Neutrophil (primary cell): ENCODE data around the gene WDR5.

Experiments used
- H3K27ac ChIP-seq: fragments of 200-600 bp; sonication (generic); 2 replicates; pipeline ENCODE4 v1.5.1; 2016; ENCODE audit warnings: mild to moderate bottlenecking, moderate library complexity
- H3K27me3 ChIP-seq: fragments of 200-600 bp; sonication (generic); 2 replicates; pipeline ENCODE4 v1.6.0; 2016; ENCODE audit warnings: mild to moderate bottlenecking
- H3K36me3 ChIP-seq: fragments of 200-600 bp; sonication (generic); 2 replicates; pipeline ENCODE4 v1.5.1; 2017
- H3K4me1 ChIP-seq, 2 experiments: fragments of 200-600 bp in 1 of 2; sonication (generic) in 1 of 2; 1 replicate in 1 of 2; 2 replicates in 1 of 2; pipeline versions ENCODE4 v1.5.1 to v1.6.1; 2013 to 2016; ENCODE audit warnings: low read depth in 1 of 2, low read length in 1 of 2, mild to moderate bottlenecking in 1 of 2, moderate library complexity in 1 of 2; ENCODE audit not compliant: control insufficient read depth in 1 of 2, insufficient read depth in 1 of 2
- H3K4me3 ChIP-seq, 2 experiments: fragments of 200-600 bp in 1 of 2; sonication (generic) in 1 of 2; 1 replicate in 1 of 2; 2 replicates in 1 of 2; pipeline ENCODE4 v1.5.1; 2013 to 2016; ENCODE audit warnings: low read depth in 1 of 2, low read length in 1 of 2, mild to moderate bottlenecking in 1 of 2, moderate library complexity in 1 of 2
- H3K9me3 ChIP-seq: fragments of 200-600 bp; sonication (generic); 2 replicates; pipeline ENCODE4 v1.5.1; 2016
- TF ChIP-seq, protein P1 (sequence below): fragments of 200-600 bp; sonication (generic); IDR thresholded peaks from 2 replicates; pipeline ENCODE4 v1.5.1; 2016; ENCODE audit warnings: antibody characterized with exemption

WDR5 gene

GRCh38 chr9:134172198-134173126, 36.6 kb downstream of the WDR5 start:
- H3K4me1 ChIP-seq, result peaks cover 26 to 35% of the 10 kb centered on the region in 2 experiments
- H3K36me3 ChIP-seq, result no peaks in the 10 kb centered on the region
- peaks cover 6% of the 10 kb centered on the region for H3K27me3 ChIP-seq
- H3K9me3 ChIP-seq, result no peaks in the 10 kb centered on the region
- H3K27ac ChIP-seq, result no peak overlapping the region
- TF ChIP-seq, protein P1, sequence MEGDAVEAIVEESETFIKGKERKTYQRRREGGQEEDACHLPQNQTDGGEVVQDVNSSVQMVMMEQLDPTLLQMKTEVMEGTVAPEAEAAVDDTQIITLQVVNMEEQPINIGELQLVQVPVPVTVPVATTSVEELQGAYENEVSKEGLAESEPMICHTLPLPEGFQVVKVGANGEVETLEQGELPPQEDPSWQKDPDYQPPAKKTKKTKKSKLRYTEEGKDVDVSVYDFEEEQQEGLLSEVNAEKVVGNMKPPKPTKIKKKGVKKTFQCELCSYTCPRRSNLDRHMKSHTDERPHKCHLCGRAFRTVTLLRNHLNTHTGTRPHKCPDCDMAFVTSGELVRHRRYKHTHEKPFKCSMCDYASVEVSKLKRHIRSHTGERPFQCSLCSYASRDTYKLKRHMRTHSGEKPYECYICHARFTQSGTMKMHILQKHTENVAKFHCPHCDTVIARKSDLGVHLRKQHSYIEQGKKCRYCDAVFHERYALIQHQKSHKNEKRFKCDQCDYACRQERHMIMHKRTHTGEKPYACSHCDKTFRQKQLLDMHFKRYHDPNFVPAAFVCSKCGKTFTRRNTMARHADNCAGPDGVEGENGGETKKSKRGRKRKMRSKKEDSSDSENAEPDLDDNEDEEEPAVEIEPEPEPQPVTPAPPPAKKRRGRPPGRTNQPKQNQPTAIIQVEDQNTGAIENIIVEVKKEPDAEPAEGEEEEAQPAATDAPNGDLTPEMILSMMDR, result no peak
- no peak overlapping the region for H3K4me3 ChIP-seq

DNA sequence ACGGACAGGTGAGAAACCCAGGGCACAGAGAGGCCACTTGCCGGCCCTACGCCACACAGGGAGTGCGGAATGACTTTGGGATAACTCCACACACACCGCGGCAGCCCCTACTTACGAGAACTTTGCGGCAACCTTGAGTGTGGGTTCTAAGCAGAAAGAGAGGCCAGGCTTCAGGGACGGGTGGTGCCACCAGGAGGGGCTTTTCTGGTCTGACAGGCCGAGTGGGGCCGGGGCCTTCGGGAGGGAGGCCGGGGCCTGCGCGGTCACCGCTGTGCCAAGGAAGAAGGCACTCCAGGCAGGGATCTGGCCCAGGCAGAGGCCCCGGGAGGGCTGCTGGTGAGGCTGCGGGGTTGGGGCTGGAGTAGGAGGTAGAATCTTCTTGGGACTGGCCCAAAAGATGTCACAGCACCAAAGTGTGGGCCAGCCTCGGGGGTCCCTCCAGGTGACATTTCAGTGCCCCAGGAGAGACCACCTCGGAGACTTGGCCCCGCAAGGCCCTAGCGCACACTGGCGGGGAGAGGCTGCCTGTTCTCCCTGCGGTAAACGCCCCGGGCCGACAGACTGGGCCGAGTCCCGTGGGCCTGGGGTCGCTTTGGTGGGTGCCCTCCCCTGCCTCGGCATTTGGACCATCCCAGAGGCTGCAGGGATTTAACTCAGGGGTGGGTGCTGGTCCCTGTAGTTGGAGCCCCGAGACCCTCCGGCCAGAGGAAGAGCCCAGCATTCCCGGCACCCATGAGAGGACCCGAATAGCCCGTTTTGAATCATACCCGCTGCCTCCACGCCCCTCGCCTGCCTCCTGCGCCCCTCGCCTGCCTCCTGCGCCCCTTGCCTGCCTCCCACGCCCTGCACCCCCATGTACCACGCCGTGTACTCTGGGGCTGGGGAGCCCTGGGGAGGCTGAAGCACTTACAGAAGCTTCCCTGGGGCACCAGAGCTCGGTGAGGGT, 37.5 kb downstream of the WDR5 start:
- H3K9me3 ChIP-seq, result no peaks in the 10 kb centered on the region
- H3K4me3 ChIP-seq, result no peak overlapping the region
- H3K27me3 ChIP-seq, result peaks cover 16% of the 10 kb centered on the region
- peaks cover 26 to 35% of the 10 kb centered on the region in 2 experiments for H3K4me1 ChIP-seq
- no peaks in the 10 kb centered on the region for H3K36me3 ChIP-seq
- peak overlapping the region; percentile 68 for H3K27ac ChIP-seq
- TF ChIP-seq, protein P1, result no peak

GRCh38 chr9:134174073-134174449, 38.2 kb downstream of the WDR5 start:
- no peaks in the 10 kb centered on the region for H3K36me3 ChIP-seq
- no peak overlapping the region for H3K4me3 ChIP-seq
- TF ChIP-seq, protein P1, result no peak
- peak overlapping the region; percentile 68 for H3K27ac ChIP-seq
- no peaks in the 10 kb centered on the region for H3K9me3 ChIP-seq
- H3K4me1 ChIP-seq, result peaks cover 26 to 35% of the 10 kb centered on the region in 2 experiments
- H3K27me3 ChIP-seq, result peaks cover 22% of the 10 kb centered on the region

DNA sequence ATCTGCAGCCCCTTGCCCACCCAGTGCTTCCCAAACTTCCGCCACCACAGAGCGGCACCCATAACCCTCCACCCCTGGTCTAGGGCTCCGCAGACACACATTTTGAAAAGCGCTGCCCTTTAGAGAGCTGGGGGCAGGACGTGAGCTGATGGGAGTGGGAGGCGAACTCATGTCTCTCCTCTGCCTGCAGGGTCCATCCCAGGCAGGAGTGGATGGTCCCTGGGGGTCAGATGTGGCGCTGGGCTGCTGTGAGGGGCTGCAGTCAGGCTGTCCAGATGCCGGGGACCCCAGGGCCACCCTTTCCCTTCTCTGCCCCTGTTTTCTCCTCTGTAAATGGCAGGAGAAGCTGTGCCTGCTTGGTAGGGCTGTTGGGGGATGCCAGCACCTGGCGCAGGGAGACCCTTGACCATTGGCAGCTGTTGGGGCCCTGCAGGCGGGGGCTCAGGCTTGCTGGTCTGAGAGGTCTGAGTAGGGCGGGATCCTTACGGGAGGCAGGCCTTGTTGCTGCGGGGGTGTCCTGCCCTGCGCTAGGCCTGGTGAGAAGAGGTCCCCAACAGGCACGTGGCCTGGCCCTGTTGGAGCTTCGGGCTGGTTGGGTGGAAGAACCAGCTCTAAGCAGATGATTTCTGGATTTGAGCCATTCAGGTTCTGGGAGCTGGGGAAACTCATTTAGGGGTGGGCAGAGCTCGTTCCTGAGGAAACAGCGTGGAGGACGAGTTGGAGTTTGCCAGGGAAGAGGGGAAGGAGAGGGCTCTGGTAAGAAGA, 38.8 kb downstream of the WDR5 start:
- Histone ChIP-seq H3K4me3 (no peak overlapping the region), H3K9me3 (no peaks in the 10 kb centered on the region), H3K27ac (peak overlapping the region; percentile 68), H3K36me3 (no peaks in the 10 kb centered on the region), H3K4me1 (peaks cover 26 to 35% of the 10 kb centered on the region in 2 experiments), H3K27me3 (peaks cover 29% of the 10 kb centered on the region)
- TF ChIP-seq, protein P1, result no peak

- no peaks in the 10 kb centered on the region for H3K36me3 ChIP-seq
- H3K27me3 ChIP-seq, result peaks cover 34% of the 10 kb centered on the region
- TF ChIP-seq, protein P1, result no peak
- H3K27ac ChIP-seq, result peak overlapping the region; percentile 68
- H3K9me3 ChIP-seq, result no peaks in the 10 kb centered on the region
- H3K4me3 ChIP-seq, result no peak overlapping the region
- peaks cover 26 to 35% of the 10 kb centered on the region in 2 experiments for H3K4me1 ChIP-seq
Observed at GRCh38 chr9:134175291-134175807, 39.5 kb downstream of the WDR5 start.
